Subcutaneous adipose tissue (tissue), 4 donors: ENCODE data around the gene SCN4B. TPM values are rescaled to one million over a fixed set of nuclear protein-coding genes. Genes with fewer than 3 reads are reported as not detected.

Source experiments
- total RNA-seq, 4 donors: library from RNA; depleted of rRNA; stranded (reverse); fragments of >200 nt; gene quantifications; one replicate each; pipeline ENCODE4 v1.1.0, GENCODE V29; 2016
- TF ChIP-seq, protein P1 (sequence below): fragments of 450-650 bp; IDR thresholded peaks from one replicate; pipeline ENCODE4 v1.5.1; 2016; ENCODE audit warnings: low read depth, mild to moderate bottlenecking, control low read depth, antibody characterized with exemption, moderate library complexity

SCN4B gene
- total RNA-seq, 4 donors from 2014 or later: 1.0 to 5.7 (median 3.2) TPM

DNA sequence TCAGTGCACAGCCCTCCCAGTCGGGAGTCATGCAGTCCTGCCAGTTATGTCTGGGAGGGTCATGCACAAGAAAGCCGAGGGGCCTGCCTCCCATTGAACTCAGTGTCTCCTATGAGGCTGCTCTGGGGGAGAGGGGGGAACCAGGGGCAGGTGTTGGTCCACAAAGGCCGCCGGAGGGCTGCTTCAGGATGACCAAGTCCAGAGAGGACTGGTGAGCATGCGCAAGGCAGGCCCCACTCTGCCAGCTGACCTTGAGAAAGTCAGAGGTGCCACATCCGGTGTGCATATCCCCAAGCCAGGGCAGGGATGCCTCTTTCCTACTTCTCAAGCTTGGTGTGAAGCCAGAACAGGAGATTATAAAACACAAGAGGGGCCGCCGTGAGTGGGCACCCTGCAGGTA is 4.4 kb downstream of the SCN4B start:
- TF ChIP-seq, protein P1, sequence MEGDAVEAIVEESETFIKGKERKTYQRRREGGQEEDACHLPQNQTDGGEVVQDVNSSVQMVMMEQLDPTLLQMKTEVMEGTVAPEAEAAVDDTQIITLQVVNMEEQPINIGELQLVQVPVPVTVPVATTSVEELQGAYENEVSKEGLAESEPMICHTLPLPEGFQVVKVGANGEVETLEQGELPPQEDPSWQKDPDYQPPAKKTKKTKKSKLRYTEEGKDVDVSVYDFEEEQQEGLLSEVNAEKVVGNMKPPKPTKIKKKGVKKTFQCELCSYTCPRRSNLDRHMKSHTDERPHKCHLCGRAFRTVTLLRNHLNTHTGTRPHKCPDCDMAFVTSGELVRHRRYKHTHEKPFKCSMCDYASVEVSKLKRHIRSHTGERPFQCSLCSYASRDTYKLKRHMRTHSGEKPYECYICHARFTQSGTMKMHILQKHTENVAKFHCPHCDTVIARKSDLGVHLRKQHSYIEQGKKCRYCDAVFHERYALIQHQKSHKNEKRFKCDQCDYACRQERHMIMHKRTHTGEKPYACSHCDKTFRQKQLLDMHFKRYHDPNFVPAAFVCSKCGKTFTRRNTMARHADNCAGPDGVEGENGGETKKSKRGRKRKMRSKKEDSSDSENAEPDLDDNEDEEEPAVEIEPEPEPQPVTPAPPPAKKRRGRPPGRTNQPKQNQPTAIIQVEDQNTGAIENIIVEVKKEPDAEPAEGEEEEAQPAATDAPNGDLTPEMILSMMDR: no peak

DNA sequence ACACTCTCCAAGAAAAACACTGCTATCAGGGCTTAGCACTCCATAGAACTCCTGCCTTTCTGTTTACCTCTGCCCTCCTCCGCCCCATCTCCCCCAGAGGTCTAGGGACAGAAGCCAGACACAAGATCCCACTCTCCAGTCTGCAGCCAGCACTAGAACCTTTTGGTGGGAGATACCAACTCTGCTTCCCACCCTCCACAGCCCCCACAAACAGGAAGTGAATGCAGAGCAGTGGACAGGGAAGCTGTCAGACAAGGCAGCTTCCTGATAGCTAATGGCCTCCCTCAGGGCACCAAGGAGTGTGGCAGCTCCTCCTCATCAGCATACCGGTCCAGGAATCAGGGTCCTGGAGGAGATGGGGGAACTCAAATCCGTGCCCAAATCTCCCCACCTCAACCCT is 5.1 kb downstream of the SCN4B start:
- TF ChIP-seq, protein P1: no peak

DNA sequence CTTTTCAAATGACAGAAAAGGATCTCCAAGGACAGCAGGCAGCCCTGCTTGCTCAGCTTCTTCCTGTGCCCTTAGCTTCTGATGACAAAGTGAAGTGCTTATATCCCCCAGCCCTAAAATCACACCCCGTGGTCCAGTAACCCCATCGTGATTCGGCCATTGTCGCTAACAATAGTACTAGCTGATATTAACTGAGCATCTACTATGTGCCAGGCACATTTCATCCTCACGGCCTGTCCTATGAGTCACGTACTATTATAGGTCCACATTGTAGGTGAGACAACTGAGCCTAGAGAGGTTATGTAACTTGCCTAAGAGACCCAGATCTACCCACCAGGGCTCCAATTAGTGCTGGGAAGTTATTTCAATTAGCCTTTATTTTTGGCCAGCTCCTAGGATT is 6.1 kb downstream of the SCN4B start:
- TF ChIP-seq, protein P1: no peak

DNA sequence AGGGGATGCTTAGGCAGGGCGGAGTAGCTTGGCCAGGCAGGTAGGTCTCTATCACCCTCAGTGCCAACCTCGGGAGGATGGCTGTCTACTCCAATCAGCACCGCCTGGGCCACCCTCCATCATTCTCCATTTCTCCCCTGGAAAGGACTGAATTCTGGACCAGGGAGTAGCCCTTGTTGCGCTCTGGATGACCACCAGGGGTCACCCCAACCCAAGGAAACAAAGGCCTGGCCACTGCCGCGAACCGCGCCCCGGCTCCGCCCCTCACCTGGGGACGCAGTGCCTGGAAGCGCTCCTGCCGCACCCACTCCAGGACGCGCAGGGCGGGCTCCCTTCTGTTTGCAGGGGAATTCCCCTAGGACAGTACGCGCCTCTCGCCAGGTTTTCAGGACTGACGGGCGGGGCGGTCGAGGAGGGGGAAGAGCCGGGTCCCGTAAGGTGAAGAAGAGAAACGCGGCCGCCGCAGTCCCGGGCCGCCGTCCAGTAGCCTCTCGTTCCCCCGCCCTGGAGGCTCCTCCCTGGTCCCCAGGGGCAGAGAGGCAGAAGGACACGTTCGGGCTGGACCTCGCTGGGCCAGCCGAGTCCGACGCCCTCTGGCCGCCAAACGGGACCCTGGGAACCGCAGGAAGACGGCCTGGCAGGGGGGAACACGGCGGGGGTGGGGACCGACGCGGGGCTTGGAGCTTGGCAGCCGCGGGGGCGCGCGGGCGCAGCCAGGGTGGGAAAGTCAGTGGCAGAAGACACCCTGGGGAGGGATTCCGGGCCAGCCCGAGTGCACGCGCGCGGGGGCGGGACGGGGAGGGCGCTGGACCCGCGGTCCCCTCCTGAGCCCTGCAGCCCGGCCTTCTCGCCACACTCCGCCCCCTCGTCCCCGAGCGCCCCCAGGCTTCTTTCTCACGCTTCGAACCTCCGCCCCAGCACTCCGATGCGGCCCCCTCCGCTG is 7.1 kb downstream of the SCN4B start:
- TF ChIP-seq, protein P1: no peak

DNA sequence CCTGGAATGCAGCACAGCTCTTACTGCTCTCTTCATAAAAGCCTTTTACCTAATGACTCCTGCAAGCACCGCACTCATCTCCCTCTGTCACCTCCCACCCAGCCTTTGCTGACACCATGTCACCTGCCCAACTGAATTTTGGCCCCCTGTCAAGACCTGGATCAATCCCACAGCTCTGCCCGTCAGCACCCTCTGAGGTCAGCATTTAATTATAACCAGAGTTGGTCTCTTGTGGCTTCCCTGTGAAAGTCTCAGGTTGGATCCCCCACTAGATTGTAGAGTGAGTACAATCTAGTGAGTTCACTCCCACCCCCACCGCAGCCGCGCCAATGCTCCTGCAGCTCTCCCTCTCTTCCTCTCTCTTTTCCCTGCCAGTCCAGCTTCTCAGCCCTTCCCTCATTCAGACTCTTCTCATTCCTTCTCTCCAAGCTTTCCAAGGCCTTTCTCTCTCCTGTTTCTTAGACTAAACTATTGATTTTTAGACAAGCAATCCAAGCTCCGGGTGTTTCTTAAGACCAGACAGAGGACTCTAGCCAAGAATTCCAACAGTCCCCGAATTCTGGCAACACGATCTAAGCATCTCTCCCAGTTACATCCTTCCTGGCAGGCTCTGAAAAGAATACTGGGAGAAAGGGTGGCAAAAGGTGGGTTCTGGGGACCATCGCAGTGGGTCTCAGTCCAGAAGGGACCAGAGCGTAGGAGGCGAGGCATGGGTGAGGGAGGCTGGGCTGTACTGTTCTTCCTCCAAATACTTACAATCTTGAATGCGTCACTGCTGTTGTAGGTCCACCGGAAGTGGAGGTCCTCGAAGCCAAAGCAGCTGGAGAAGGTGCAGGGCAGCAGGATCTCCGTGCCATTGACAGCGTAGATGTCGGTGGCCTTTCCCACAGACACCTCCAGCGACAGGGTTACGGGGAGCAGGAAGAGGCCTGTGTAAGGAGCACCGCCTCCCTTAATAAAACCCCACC is 8.0 kb downstream of the SCN4B start:
- TF ChIP-seq, protein P1: no peak

DNA sequence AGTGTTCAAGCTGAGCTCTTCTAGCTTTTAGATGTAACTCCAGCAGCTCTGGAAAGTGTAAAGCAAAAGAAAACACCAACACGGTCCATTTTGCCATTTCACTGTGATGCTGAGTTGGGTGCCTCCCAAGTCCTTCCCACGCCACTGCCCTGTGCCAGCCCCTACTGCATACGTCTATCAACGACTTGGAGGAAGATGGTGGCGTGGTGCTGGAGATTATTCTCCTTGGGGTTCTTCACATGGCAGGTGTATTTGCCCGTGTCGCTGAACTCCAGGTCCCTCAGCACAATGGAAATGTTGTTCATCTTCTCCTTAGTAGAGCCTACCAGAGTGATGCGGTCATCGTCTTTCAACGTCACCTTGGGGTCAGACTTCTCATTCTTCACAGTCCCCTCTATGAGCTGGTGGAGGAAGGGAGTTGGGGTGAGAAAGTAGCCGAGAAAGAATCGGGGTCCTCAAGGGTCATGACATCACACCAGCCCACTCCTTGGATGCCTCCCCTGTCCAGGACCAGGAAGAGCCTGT is 8.9 kb downstream of the SCN4B start:
- TF ChIP-seq, protein P1: no peak
